Gastrocnemius medialis (tissue), 4 donors: Measurements from ENCODE around the gene XXYLT1. TPM values are rescaled to one million over a fixed set of nuclear protein-coding genes. Genes with fewer than 3 reads are reported as not detected.

Source experiments
- ATAC-seq, 2 donors: fragments of 150-250 bp; one replicate each; pipeline ENCODE4 v1.9.1; 2016
- DNase-seq, 2 donors: peaks; one replicate each; pipeline ENCODE4 v3.0.0-alpha.2; 2019
- H3K27ac ChIP-seq, 4 donors: fragments of 200-600 bp; sonication (generic); 1 replicate in 1 of 4; 2 replicates in 3 of 4; pipeline ENCODE4 v1.5.1; 2016 to 2018; ENCODE audit warnings: mild to moderate bottlenecking in 2 of 4, moderate library complexity in 1 of 4
- H3K27me3 ChIP-seq, 3 donors: fragments of 200-600 bp; sonication (generic) in 2 of 3; 1 replicate in 1 of 3; 2 replicates in 2 of 3; pipeline versions ENCODE4 v1.5.1 to v1.6.0; 2016 to 2019; ENCODE audit warnings: mild to moderate bottlenecking in 1 of 3, moderate library complexity in 1 of 3
- H3K36me3 ChIP-seq, 2 donors: fragments of 200-600 bp; sonication (generic) in 1 of 2; one replicate each; pipeline ENCODE4 v1.5.1; 2017 to 2018
- H3K4me1 ChIP-seq, 2 donors: fragments of 200-600 bp; sonication (generic) in 1 of 2; one replicate each; pipeline ENCODE4 v1.5.1; 2016 to 2017; ENCODE audit warnings: mild to moderate bottlenecking in 2 of 2
- H3K4me3 ChIP-seq, 4 donors: fragments of 200-600 bp; sonication (generic) in 3 of 4; 1 replicate in 1 of 4; 2 replicates in 3 of 4; pipeline ENCODE4 v1.5.1; 2016 to 2019; ENCODE audit warnings: mild to moderate bottlenecking in 2 of 4
- H3K9me3 ChIP-seq, 3 donors: fragments of 200-600 bp; sonication (generic) in 2 of 3; 1 replicate in 1 of 3; 2 replicates in 2 of 3; pipeline ENCODE4 v1.5.1; 2016 to 2019
- CTCF ChIP-seq, 5 experiments: fragments of 450-650 bp in 3 of 5; fragments of 200-600 bp in 2 of 5; sonication (generic) in 2 of 5; IDR thresholded peaks in 4 of 5; conservative IDR thresholded peaks in 1 of 5; 1 replicate in 4 of 5; 2 replicates in 1 of 5; pipeline ENCODE4 v1.5.1; 2016 to 2019; ENCODE audit warnings: antibody characterized with exemption in 5 of 5, mild to moderate bottlenecking in 3 of 5, moderate library complexity in 3 of 5
- POLR2A ChIP-seq, 2 donors: fragments of 450-650 bp; IDR thresholded peaks; one replicate each; pipeline ENCODE4 v1.6.1; 2017; ENCODE audit warnings: antibody characterized with exemption in 2 of 2, mild to moderate bottlenecking in 2 of 2, moderate library complexity in 2 of 2
- in situ Hi-C, 4 donors: fragments of 200-750 bp; cut with MboI; loops; one replicate each; pipeline versions ENCODE4 v1.15.0 to v1.8.0; 2017; ENCODE audit warnings: low sequenced_read_pairs in 4 of 4
- intact Hi-C: fragments of 100-400 bp; cut with DNase I; formaldehyde crosslinking; loops from one replicate; pipeline ENCODE4 v1.15.1; 2023; ENCODE audit warnings: low total_unique reads
- total RNA-seq, 4 donors: library from RNA; depleted of rRNA; stranded (reverse); fragments of >200 nt; gene quantifications; one replicate each; pipeline versions ENCODE4 v1.1.0 to v1.2.3, GENCODE V29; 2016

The XXYLT1 gene
- total RNA-seq, 4 donors from 2014 or later, result 0.87 to 3.1 (median 1.3) TPM

DNA sequence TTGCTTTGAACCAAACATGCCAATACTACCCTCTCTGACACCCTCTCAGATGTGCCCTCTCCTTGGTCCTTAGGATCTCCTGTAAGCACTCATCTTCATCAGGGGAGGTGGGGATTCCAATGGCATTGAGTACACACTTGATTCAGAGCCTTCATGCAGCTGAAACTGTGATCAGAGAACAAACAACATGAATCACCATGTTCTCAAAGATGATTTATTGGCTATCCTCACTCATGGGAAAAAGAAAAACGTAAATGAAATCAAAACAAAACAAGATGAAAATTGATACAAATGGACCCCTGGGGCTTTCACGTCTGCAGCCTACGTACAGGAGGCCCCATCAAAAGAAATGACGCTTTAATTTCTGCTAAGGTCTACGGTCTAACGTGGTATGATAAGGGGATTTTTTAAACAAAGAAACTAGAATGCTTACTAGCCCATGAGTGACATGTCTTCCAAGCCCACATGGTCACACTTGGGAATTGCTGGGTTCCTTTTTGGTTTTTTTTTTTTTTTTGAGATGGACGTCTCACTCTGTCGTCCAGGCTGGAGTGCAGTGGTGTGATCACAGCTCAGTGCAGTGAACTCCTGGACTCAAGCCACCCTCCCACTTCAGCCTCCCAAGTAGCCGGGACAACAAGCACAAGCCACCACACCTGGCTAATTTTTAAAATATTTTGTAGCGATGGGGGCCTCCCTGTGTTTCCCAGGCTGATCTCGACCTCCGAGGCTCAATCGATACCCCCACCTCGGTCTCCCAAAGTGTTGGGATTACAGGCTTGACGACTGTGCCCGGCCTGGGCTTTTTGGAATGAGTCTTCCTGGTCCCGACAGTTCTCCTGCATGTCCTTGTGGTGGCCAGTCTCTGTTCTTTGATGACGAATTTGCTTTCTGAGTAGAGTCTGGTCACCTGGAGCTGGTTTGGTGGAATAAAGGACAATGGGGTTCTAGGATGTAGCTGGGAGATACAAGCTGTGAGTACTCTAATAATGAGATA is 202.6 kb downstream of the XXYLT1 start:
- no peak overlapping the region for H3K27ac ChIP-seq
- H3K9me3 ChIP-seq, result no peaks in the 10 kb centered on the region
- DNase-seq (no peak), ATAC-seq (no peak)
- in situ Hi-C loops (no loop called here), intact Hi-C loops (no loop called here)
- H3K27me3 ChIP-seq, result no peaks in the 10 kb centered on the region
- no peak for TF ChIP-seq POLR2A (IDR thresholded peaks at IDR 0.05)
- no peak for TF ChIP-seq CTCF (IDR thresholded peaks at IDR 0.05 in 4 of 5, conservative IDR thresholded peaks at IDR 0.05 in 1 of 5)
- peaks cover 0 to 6% of the 10 kb centered on the region in 2 donors for H3K36me3 ChIP-seq
- H3K4me1 ChIP-seq, result peaks cover 22% of the 10 kb centered on the region in 2 donors
- no peak overlapping the region for H3K4me3 ChIP-seq

DNA sequence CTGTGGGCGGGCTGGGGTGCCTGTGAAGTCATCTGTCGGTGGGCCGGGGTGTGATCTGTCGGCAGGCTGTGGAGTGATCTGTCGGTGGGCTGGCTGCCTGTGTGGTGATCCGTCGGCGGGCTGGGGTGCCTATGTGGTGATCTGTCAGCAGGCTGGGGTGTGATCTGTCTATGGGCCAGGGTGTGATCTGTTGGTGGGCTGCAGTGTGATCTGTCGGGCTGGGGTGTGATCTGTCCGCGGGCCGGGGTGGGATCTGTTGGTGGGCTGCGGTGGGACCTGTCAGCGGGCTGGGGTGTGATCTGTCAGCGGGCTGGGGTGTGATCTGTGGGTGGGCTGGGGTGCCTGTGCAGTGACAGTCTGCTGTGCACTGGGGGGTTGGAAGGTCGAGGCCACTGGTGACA is 204.5 kb downstream of the XXYLT1 start:
- no peak overlapping the region for H3K27ac ChIP-seq
- H3K9me3 ChIP-seq, result no peaks in the 10 kb centered on the region
- intact Hi-C loops, result no loop called here
- H3K4me3 ChIP-seq, result no peak overlapping the region
- peaks cover 0 to 6% of the 10 kb centered on the region in 2 donors for H3K36me3 ChIP-seq
- in situ Hi-C loops, result no loop called here
- DNase-seq (no peak), ATAC-seq (no peak)
- TF ChIP-seq POLR2A (IDR thresholded peaks at IDR 0.05) (no peak), CTCF (IDR thresholded peaks at IDR 0.05 in 4 of 5, conservative IDR thresholded peaks at IDR 0.05 in 1 of 5) (no peak)
- H3K4me1 ChIP-seq, result peaks cover 15 to 19% of the 10 kb centered on the region in 2 donors
- H3K27me3 ChIP-seq, result no peaks in the 10 kb centered on the region

GRCh38 chr3:195065864-195066185 is 205.1 kb downstream of the XXYLT1 start:
- peaks cover 13 to 17% of the 10 kb centered on the region in 2 donors for H3K4me1 ChIP-seq
- intact Hi-C loops (no loop called here), in situ Hi-C loops (no loop called here)
- DNase-seq (no peak), ATAC-seq (no peak)
- H3K27me3 ChIP-seq, result no peaks in the 10 kb centered on the region
- no peak overlapping the region for H3K4me3 ChIP-seq
- peaks cover 0 to 6% of the 10 kb centered on the region in 2 donors for H3K36me3 ChIP-seq
- TF ChIP-seq CTCF (IDR thresholded peaks at IDR 0.05 in 4 of 5, conservative IDR thresholded peaks at IDR 0.05 in 1 of 5) (no peak), POLR2A (IDR thresholded peaks at IDR 0.05) (no peak)
- no peaks in the 10 kb centered on the region for H3K9me3 ChIP-seq
- H3K27ac ChIP-seq, result no peak overlapping the region

GRCh38 chr3:195065142-195065863 is 205.7 kb downstream of the XXYLT1 start:
- Histone ChIP-seq H3K4me3 (no peak overlapping the region), H3K27ac (peak overlapping the region in 1 of 4 donors; percentile 50), H3K36me3 (peaks cover 0 to 6% of the 10 kb centered on the region in 2 donors), H3K9me3 (no peaks in the 10 kb centered on the region), H3K4me1 (peaks cover 13 to 20% of the 10 kb centered on the region in 2 donors), H3K27me3 (no peaks in the 10 kb centered on the region)
- ATAC-seq, result peak in 1 of 2 donors; percentile 32
- intact Hi-C loops (no loop called here), in situ Hi-C loops (no loop called here)
- DNase-seq, result no peak
- TF ChIP-seq CTCF (IDR thresholded peaks at IDR 0.05 in 4 of 5, conservative IDR thresholded peaks at IDR 0.05 in 1 of 5), result no peak
- no peak for TF ChIP-seq POLR2A (IDR thresholded peaks at IDR 0.05)
